BE2C (cell line): ENCODE results near the gene SPTLC2.
A peak's percentile ranks its signal among the peaks of the same experiment; 100 is the strongest.

Experiments
- DNase-seq: peaks from one replicate; pipeline ENCODE4 v3.0.0-alpha.2; 2020
- H3K27me3 ChIP-seq: fragments of 250-450 bp; sonication (Bioruptor Pico); 2 replicates; pipeline ENCODE4 v1.5.1; 2020; ENCODE audit warnings: mild to moderate bottlenecking
- H3K36me3 ChIP-seq: fragments of 250-450 bp; sonication (Bioruptor Pico); 2 replicates; pipeline ENCODE4 v1.5.1; 2020; ENCODE audit warnings: mild to moderate bottlenecking
- H3K4me1 ChIP-seq: fragments of 250-450 bp; sonication (Bioruptor Pico); 2 replicates; pipeline ENCODE4 v1.5.1; 2020
- H3K4me3 ChIP-seq: 2 replicates; pipeline ENCODE4 v1.5.1; 2011; ENCODE audit warnings: low read depth, low read length
- H3K9me3 ChIP-seq: fragments of 250-450 bp; sonication (Bioruptor Pico); 2 replicates; pipeline ENCODE4 v1.5.1; 2020
- TF ChIP-seq, protein P1 (sequence below): IDR thresholded peaks from 2 replicates; pipeline ENCODE4 v1.5.1; 2012; ENCODE audit warnings: mild to moderate bottlenecking, low read depth, low read length

The SPTLC2 gene

DNA sequence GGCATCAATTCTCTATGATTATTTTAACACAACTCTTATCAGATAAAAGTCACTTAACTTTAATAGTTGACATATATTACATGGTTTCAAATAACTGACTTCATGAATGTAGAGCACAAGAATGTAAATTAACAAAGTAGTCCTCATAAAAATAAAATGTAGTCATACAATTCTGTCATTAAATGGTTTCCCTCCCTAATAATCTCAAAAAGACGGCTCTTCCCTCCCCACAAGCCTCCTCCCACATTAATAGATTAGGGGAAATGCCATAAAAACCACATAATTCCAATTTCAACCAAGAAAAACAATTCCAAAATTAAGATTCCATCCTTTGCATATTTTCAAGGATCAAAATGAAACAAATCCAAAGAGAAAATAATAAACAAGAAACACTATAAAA is 36.7 kb downstream of the SPTLC2 start:
- Histone ChIP-seq H3K9me3 (no peaks in the 10 kb centered on the region), H3K4me3 (no peak overlapping the region), H3K36me3 (no peaks in the 10 kb centered on the region; the same call in 1 of the 2 replicates), H3K27me3 (no peaks in the 10 kb centered on the region), H3K4me1 (peaks cover 7% of the 10 kb centered on the region)
- DNase-seq: no peak
- TF ChIP-seq, protein P1, sequence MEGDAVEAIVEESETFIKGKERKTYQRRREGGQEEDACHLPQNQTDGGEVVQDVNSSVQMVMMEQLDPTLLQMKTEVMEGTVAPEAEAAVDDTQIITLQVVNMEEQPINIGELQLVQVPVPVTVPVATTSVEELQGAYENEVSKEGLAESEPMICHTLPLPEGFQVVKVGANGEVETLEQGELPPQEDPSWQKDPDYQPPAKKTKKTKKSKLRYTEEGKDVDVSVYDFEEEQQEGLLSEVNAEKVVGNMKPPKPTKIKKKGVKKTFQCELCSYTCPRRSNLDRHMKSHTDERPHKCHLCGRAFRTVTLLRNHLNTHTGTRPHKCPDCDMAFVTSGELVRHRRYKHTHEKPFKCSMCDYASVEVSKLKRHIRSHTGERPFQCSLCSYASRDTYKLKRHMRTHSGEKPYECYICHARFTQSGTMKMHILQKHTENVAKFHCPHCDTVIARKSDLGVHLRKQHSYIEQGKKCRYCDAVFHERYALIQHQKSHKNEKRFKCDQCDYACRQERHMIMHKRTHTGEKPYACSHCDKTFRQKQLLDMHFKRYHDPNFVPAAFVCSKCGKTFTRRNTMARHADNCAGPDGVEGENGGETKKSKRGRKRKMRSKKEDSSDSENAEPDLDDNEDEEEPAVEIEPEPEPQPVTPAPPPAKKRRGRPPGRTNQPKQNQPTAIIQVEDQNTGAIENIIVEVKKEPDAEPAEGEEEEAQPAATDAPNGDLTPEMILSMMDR: no peak

DNA sequence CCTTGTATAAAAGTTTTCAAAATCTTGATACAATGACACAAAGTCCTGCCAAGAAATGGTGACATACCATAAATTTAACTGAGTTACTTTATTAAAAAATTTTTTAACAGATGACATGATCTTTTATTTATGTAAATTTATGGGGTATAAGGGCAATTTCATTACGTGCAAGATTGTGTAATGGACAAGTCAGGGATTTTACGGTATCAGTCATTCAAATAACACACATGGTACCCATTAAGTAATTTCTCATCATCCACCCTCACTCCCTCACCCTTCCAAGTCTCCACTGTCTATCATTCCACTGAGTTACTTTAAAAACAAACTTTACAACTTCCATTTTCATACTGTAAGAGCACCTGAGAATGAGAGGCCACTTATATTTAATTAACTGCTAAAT is 37.4 kb downstream of the SPTLC2 start:
- H3K4me1 ChIP-seq: peaks cover 7% of the 10 kb centered on the region
- H3K27me3 ChIP-seq: no peaks in the 10 kb centered on the region
- H3K36me3 ChIP-seq: no peaks in the 10 kb centered on the region; the same call in 1 of the 2 replicates
- no peaks in the 10 kb centered on the region for H3K9me3 ChIP-seq
- no peak overlapping the region for H3K4me3 ChIP-seq
- TF ChIP-seq, protein P1: no peak
- DNase-seq: no peak

DNA sequence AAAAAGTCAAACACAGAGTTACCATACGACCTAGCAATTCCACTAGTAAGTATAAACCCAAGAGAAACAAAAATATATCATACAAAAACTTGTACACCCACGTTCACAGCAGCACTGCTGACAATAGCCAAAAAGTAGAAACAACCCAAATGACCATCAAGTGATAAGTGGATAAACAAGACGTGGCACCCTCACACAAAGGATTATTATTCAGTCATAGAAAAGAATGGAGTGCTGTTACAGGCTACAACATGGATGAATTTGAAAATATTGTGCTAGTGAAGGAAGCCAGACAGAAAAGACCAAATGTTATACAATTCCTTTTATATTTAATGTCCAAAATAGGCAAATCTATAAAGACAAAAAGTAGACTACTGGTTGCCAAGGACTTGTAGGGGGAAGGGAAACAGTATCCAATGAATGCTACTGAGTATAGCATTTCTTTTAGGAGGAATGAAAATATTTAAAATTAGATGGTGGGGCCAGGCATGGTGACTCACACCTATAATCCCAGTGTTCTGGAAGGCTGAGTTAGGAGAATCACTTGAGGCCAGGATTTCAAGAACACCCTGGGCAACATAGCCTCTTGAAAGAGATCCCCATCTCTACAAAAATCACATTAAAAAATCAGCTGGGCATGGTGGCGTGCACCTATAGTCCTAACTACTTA is 41.9 kb downstream of the SPTLC2 start:
- TF ChIP-seq, protein P1: no peak
- Histone ChIP-seq H3K4me1 (peaks cover 5% of the 10 kb centered on the region), H3K27me3 (no peaks in the 10 kb centered on the region), H3K9me3 (no peaks in the 10 kb centered on the region), H3K4me3 (no peak overlapping the region), H3K36me3 (peaks cover 6% of the 10 kb centered on the region; the same call in 1 of the 2 replicates)
- DNase-seq: no peak

DNA sequence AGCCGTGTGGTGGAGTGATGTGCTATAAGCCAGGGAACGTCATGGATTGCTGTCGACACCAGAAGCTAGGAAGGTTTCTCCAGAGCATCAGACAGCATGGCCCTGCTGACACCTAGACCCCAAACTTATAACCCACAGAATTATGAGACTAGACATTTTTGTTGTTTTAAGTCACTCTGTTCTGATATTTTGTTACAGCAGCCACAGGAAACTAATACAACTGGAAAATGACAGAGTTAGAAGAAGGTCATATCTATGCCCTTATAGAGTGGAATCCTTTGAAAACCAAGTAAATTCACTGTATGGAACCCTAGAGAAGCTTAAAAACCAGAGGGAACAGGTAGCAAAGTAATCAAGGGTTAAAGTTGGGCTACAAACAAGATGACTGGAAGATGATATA is 42.5 kb downstream of the SPTLC2 start:
- H3K9me3 ChIP-seq: no peaks in the 10 kb centered on the region
- DNase-seq: no peak
- no peak overlapping the region for H3K4me3 ChIP-seq
- no peaks in the 10 kb centered on the region for H3K27me3 ChIP-seq
- peaks cover 5% of the 10 kb centered on the region for H3K4me1 ChIP-seq
- H3K36me3 ChIP-seq: peaks cover 9% of the 10 kb centered on the region; the same call in 1 of the 2 replicates
- TF ChIP-seq, protein P1: no peak

DNA sequence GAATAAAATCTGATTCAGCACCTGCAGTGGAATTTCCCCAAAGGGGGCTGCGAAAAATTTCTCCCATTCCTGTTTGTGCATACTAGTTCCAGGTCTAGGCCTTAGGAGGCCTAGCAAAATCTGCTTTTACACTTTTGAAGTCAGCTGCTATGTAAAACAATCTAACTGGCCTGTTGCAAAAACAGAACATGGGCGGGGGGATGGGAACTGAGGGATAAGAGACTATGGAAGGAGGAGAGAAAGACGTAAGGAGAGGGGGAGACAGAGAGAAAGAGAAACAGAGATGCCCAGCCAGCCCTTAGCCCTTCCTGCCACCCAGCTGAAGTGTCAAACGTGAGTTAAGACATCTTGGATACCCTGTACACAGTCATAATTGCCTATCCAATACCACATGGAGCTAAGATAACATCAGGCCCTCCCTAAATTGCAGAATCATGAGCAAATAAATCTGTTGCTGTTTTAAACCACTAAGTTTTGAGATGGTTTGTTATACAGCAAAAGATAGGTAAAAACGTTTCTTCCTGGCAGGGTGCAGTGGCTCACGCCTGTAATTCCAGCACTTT is 45.6 kb downstream of the SPTLC2 start:
- Histone ChIP-seq H3K9me3 (no peaks in the 10 kb centered on the region), H3K36me3 (peaks cover 9% of the 10 kb centered on the region; the same call in 1 of the 2 replicates)
- peak; percentile 20 for DNase-seq

DNA sequence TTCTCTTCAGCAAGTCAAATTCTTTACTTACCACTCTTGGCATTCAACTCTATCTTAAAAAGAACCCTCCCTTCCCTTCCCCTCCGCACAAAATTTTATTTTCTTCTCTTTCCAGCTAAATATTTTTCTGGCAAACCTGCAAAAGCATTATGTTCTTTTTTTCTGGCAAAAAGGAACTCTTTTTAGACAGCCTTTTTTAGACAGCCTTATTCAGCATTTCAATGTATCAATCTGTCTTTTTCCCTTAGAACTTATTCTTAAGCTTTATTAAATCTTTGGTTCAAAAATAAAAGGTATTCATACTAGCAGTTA is 50.5 kb downstream of the SPTLC2 start:
- peaks cover 4% of the 10 kb centered on the region for H3K4me1 ChIP-seq
- no peaks in the 10 kb centered on the region for H3K9me3 ChIP-seq
- H3K4me3 ChIP-seq: no peak overlapping the region
- no peaks in the 10 kb centered on the region for H3K27me3 ChIP-seq
- H3K36me3 ChIP-seq: peaks cover 3% of the 10 kb centered on the region; the same call in 1 of the 2 replicates
- TF ChIP-seq, protein P1: no peak
- DNase-seq: no peak

More for the DNA sequence above, 45.6 kb downstream of the SPTLC2 start:
- Histone ChIP-seq H3K4me1 (peaks cover 5% of the 10 kb centered on the region), H3K4me3 (no peak overlapping the region), H3K27me3 (no peaks in the 10 kb centered on the region)
- TF ChIP-seq, protein P1: no peak
